ENCODE data around the gene SPATA31C2.
"Not testable (repeated sequence)": the region's sequence is repeated elsewhere in the genome, so short reads cannot be mapped to it uniquely, and the experiment has no call there.

SPATA31C2 gene

GRCh38 chr9:88123413-88123812, 14.9 kb downstream of the SPATA31C2 start:
- peak; percentile 73 for FAIRE-seq

GRCh38 chr9:88118121-88118520, 20.2 kb downstream of the SPATA31C2 start:
- FAIRE-seq = peak; percentile 86

- not testable (repeated sequence) for FAIRE-seq
Measured at GRCh38 chr9:88114968-88115612, 23.2 kb downstream of the SPATA31C2 start.

- not testable (repeated sequence) for FAIRE-seq
Measured at GRCh38 chr9:88114283-88114967, 23.9 kb downstream of the SPATA31C2 start.

DNA sequence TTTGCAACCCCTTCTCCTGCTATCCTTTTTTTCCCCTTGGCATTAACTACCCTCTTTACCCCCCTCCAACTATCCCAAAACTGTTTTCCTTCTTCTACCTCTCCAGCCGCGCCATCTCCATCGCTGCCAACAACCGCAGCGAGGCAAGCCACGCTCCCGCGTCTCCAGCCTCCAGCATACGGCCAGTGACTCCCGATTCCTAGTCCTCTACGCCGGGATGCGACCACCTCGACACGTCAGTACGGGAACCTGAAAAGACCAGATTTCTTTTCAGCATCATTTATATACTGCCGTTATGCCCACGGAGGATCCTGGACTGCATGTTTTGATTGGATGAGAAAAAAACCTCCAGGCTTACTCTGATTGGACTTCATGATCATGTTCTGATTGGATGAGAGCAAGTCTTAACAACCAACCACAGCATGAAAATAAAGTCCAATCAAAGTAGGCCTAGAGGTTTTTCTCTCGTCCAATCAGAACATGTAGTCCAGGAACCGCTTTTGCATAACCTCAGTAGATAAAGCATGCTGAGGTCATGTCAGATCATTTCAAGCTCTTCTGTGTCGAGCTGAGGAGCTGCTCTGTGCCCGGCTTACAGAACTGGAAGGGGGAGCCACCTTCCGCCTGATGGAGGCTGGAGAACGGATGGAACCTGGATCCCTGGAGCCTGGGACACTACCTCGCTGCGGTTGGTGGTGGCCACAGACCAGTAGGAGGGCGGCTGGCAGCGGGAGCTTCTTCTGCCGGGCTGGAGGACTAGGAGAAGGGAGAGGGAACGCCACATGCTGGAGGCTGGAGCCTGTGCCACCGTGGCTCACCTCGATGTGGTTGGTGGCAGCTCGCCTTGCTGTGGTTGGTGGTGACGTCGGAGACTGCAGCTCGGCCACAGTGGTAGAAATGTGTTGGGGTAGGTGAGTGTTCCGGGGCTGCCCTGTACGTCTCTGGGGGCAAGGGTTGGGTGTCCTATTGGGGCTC, 24.8 kb downstream of the SPATA31C2 start:
- not testable (repeated sequence) for FAIRE-seq

DNA sequence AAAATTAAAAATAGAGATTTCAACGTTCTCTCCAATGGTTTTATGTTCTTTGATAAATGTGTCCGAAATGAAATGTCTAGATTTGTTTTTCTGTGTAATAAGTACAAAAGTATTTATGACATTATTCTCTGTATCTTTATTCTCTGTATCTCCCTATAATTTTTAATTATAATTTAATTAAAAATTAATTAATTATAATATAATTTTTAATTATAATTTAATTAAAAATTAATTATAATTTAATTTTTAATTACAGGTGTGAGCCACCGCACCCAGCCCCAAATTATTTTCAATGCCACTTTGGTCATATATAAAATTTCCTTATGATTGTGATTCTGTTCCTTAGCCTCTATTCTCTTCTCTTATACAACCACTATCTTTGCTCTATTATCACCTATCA, 28.2 kb downstream of the SPATA31C2 start:
- no peak for FAIRE-seq

DNA sequence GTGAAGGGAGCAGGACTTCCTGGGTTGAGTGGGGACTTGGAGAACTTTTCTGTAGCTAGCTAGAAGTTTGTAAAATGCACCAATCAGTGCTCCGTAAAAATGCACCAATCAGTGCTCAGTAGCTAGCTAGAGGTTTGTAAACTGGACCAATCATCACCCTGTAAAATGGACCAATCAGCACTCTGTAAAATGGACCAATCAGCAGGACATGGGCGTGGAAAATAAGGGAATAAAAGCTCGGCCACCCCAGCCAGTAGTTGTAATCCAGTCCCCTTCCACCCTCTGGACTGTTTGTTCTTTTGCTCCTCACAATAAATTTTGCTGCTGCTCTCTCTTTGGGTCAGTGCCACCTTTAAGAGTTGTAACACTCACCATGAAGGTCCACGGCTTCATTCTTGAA, 29.5 kb downstream of the SPATA31C2 start:
- no peak for FAIRE-seq

DNA sequence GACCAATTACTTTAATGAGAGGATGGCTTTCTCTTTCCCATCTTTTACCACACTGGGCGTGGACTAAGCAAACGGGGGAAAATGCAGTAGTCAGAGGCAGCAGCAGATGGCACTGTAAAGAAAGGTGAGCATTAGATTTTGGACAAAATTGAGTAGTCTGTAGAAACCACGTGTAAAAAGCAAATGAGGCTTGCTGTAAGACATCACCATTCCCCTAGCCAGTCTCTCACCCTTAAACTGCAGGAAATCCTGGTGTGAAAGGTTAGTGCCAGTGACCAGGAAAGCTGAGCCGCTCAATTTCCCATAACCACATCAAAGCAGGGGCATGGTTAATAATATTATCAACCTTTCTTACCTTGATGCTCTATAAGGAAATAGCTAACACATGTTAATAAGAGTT, 31.8 kb downstream of the SPATA31C2 start:
- no peak for FAIRE-seq

- FAIRE-seq = no peak
Measured at GRCh38 chr9:88092797-88093331, 45.4 kb downstream of the SPATA31C2 start.

- no peak for FAIRE-seq
Measured at GRCh38 chr9:88090151-88090581, 48.1 kb downstream of the SPATA31C2 start.

GRCh38 chr9:88087906-88088305, 50.4 kb downstream of the SPATA31C2 start:
- no peak for FAIRE-seq

GRCh38 chr9:88085476-88085875, 52.8 kb downstream of the SPATA31C2 start:
- FAIRE-seq = no peak

DNA sequence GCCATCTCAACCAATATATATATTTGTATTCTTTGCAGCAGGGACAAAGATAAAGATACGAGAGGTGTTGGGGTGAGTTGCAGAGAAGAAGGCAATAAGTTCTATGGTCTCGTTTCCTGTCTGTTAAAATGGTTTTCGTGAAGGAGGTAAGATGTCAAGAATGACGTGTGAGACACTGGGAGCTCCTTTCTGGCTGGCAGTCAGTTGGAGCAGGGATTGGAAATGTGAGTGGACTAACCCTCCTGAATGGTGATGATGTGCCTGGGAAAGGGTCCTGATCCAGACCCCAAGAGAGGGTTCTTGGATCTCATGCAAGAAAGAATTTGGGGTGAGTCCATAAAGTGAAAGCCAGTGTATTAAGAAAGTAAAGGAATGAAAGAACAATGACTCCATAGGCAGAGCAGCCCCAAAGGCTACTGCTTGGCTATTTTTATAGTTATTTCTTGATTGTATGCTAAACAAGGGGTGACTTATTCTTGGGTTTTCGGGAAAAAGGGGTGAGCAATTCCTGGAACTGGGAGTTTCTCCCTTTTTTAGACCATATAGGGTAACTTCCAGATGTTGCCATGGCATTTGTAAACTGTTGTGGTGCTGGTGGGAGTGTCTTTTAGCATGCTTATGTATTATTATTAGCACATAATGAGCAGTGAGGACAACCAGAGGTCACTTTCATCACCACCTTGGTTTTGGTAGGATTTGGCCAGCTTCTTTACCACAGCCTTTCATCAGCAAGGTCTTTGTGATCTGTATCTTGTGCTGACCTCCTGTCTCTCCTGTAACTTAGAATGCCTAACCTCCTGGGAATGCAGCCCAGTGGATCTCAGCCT, 53.7 kb downstream of the SPATA31C2 start:
- no peak for FAIRE-seq
